ENCODE results near the gene GIMAP6. TPM values are rescaled to one million over a fixed set of nuclear protein-coding genes. Genes with fewer than 3 reads are reported as not detected.
"Not testable (repeated sequence)": the region's sequence is repeated elsewhere in the genome, so short reads cannot be mapped to it uniquely, and the experiment has no call there.

Gene GIMAP6
- 100 to 1,000 TPM in 1 of 4 donors, 10 to 100 TPM in 3; 16.8 to 135 (median 48.3) TPM for total RNA-seq

- no peak for TF ChIP-seq CTCF (IDR thresholded peaks at IDR 0.05)
- ATAC-seq (ENCODE audit: low FRiP score) (no peak), DNase-seq (ENCODE audit: low spot score) (no peak)
These were observed at the start of gene GIMAP6 for GRCh38 chr7:150631866-150632864. TSS of gene GIMAP6 (minus strand) at chr7:150632385. CDS start at chr7:150630142, 2,243 bp downstream.

GRCh38 chr7:150680364-150680763 lies 48.2 kb upstream of the GIMAP6 start:
- DNase-seq (ENCODE audit: low spot score); ATAC-seq (ENCODE audit: low FRiP score): not testable (repeated sequence)

GRCh38 chr7:150678601-150679000 lies 46.4 kb upstream of the GIMAP6 start:
- not testable (repeated sequence) for ATAC-seq (ENCODE audit: low FRiP score); DNase-seq (ENCODE audit: low spot score)

- not testable (repeated sequence) for DNase-seq (ENCODE audit: low spot score); ATAC-seq (ENCODE audit: low FRiP score)
These were observed 44.7 kb upstream of the GIMAP6 start for GRCh38 chr7:150676854-150677253.

- DNase-seq (ENCODE audit: low spot score); ATAC-seq (ENCODE audit: low FRiP score): not testable (repeated sequence)
These were observed 44.1 kb upstream of the GIMAP6 start for GRCh38 chr7:150676276-150676675.

- no peak for DNase-seq (ENCODE audit: low spot score)
- ATAC-seq (ENCODE audit: low FRiP score), result no peak
- TF ChIP-seq CTCF (IDR thresholded peaks at IDR 0.05), result no peak
These were observed 43.5 kb upstream of the GIMAP6 start for GRCh38 chr7:150675714-150676113.

GRCh38 chr7:150671798-150672585 lies 39.8 kb upstream of the GIMAP6 start:
- not testable (repeated sequence) for DNase-seq (ENCODE audit: low spot score); ATAC-seq (ENCODE audit: low FRiP score)

- ATAC-seq (ENCODE audit: low FRiP score) (no peak), DNase-seq (ENCODE audit: low spot score) (no peak)
- TF ChIP-seq CTCF (IDR thresholded peaks at IDR 0.05), result no peak
These were observed 36.8 kb upstream of the GIMAP6 start for GRCh38 chr7:150668977-150669376.

GRCh38 chr7:150668472-150668911 lies 36.3 kb upstream of the GIMAP6 start:
- TF ChIP-seq CTCF (IDR thresholded peaks at IDR 0.05), result no peak
- ATAC-seq (ENCODE audit: low FRiP score), result no peak

More at GRCh38 chr7:150668472-150668911, 36.3 kb upstream of the GIMAP6 start:
- DNase-seq (ENCODE audit: low spot score), result no peak

All from omental fat pad (tissue), 4 donors.